K562 (cell line): Measurements from ENCODE around the gene NEMF. TPM values are rescaled to one million over a fixed set of nuclear protein-coding genes. Genes with fewer than 3 reads are reported as not detected.

Experiments
- ATF4 ChIP-seq: fragments of 450-650 bp; formaldehyde crosslinking; IDR thresholded peaks from 2 replicates; pipeline ENCODE4 v1.4.0; 2022; ENCODE audit warnings: mild to moderate bottlenecking, moderate library complexity
- CHD1 ChIP-seq: fragments of 200-600 bp; sonication (generic); IDR thresholded peaks from one replicate; pipeline ENCODE4 v1.6.1; 2012; ENCODE audit warnings: mild to moderate bottlenecking, moderate library complexity, low read length, inconsistent platforms
- DPF2 ChIP-seq: fragments of 450-650 bp; IDR thresholded peaks from 2 replicates; pipeline ENCODE4 v1.6.1; 2016
- E2F8 ChIP-seq: fragments of 450-650 bp; IDR thresholded peaks from 2 replicates; pipeline ENCODE4 v1.7.1; 2018; ENCODE audit warnings: mild to moderate bottlenecking, low read depth; ENCODE audit not compliant: partially characterized antibody
- FOXJ3 ChIP-seq: sonication (generic); formaldehyde crosslinking; IDR thresholded peaks from 2 replicates; pipeline ENCODE4 v1.4.0; 2020; ENCODE audit warnings: mild to moderate bottlenecking, missing genetic modification reagents
- HDAC1 ChIP-seq, 2 experiments: fragments of 450-650 bp; IDR thresholded peaks; 2 replicates each; pipeline ENCODE4 v1.6.1; 2016 to 2017; ENCODE audit warnings: inconsistent platforms in 1 of 2, mild to moderate bottlenecking in 1 of 2, moderate library complexity in 1 of 2
- HNRNPLL ChIP-seq: fragments of 200-400 bp; formaldehyde crosslinking; IDR thresholded peaks from 2 replicates; pipeline ENCODE4 v1.6.1; 2017; ENCODE audit warnings: low read length, low read depth, mild to moderate bottlenecking; ENCODE audit not compliant: poor library complexity, severe bottlenecking
- NUFIP1 ChIP-seq: fragments of 450-650 bp; IDR thresholded peaks from 2 replicates; pipeline ENCODE4 v1.6.1; 2018; ENCODE audit not compliant: partially characterized antibody
- RUNX1 ChIP-seq: sonication (generic); IDR thresholded peaks from 2 replicates; pipeline ENCODE4 v1.6.1; 2016; ENCODE audit warnings: antibody characterized with exemption, low read depth
- SOX6 ChIP-seq: fragments of 450-650 bp; IDR thresholded peaks from 2 replicates; pipeline ENCODE4 v1.6.1; 2014; ENCODE audit warnings: mild to moderate bottlenecking
- XRCC4 ChIP-seq: IDR thresholded peaks from one replicate; pipeline ENCODE4 v1.6.1; 2011; ENCODE audit not compliant: insufficient read depth, insufficient read length; ENCODE audit errors: extremely low read depth
- ZNF639 ChIP-seq, 2 experiments: fragments of 200-800 bp in 1 of 2; sonication (Bioruptor generic) in 1 of 2; sonication (generic) in 1 of 2; formaldehyde crosslinking in 1 of 2; IDR thresholded peaks in 1 of 2; conservative IDR thresholded peaks in 1 of 2; 2 replicates each; pipeline versions ENCODE4 v1.5.0 to v1.6.1; 2016 to 2020; ENCODE audit warnings: missing compliant biosample characterization in 1 of 2, missing genetic modification characterization in 1 of 2, missing genetic modification reagents in 1 of 2
- ZSCAN29 ChIP-seq: fragments of 450-650 bp; IDR thresholded peaks from 2 replicates; pipeline ENCODE4 v1.6.1; 2017
- polyA plus RNA-seq, 8 experiments: library from polyadenylated mRNA; depleted of rRNA in 4 of 8; stranded (reverse) in 5 of 8; unstranded in 3 of 8; fragments of >200 nt; fragmentation: Nextera tagmentation in 2 of 8; fragmentation: Illumina TruSeq in 1 of 8; extraction: Ambion mirVana in 2 of 8; extraction: Trizol in 1 of 8; gene quantifications; 2 replicates each; pipeline versions ENCODE4 v1.2.1 to v1.2.3, GENCODE V29; 2011 to 2014; ENCODE audit warnings: inconsistent platforms in 1 of 8, missing spikeins in 1 of 8
- total RNA-seq, 7 experiments: library from RNA; depleted of rRNA in 6 of 7; stranded (reverse); fragments of >200 nt in 6 of 7; fragmentation: Illumina TruSeq in 2 of 7; extraction: Trizol in 2 of 7; gene quantifications; 2 replicates each; pipeline versions ENCODE4 v1.2.1 to v1.2.3, GENCODE V29; 2011 to 2021; ENCODE audit warnings: low replicate concordance in 1 of 7
- TF ChIP-seq, protein P1 (sequence below): sonication (generic); formaldehyde crosslinking; IDR thresholded peaks from 2 replicates; pipeline ENCODE4 v1.9.0; 2022; ENCODE audit warnings: mild to moderate bottlenecking, missing genetic modification reagents

Gene NEMF
- total and polyA plus RNA-seq, 9 of the 15 experiments (the other 6 are each of a cell fraction or from before 2014, with no cell fraction given), result 38.8 to 94.4 (median 61.0) TPM

GRCh38 chr14:49892636-49893308 is 40.2 kb upstream of the NEMF start, which contains the start of gene ARF6 (continued):
- TF ChIP-seq HDAC1 (IDR thresholded peaks at IDR 0.05), result no peak
- TF ChIP-seq DPF2, result no peak
- peak; percentile 77 for TF ChIP-seq HNRNPLL
- TF ChIP-seq RUNX1, result no peak
- no peak for TF ChIP-seq ATF4 (CRISPR knock-in tag)
- TF ChIP-seq, protein P1, sequence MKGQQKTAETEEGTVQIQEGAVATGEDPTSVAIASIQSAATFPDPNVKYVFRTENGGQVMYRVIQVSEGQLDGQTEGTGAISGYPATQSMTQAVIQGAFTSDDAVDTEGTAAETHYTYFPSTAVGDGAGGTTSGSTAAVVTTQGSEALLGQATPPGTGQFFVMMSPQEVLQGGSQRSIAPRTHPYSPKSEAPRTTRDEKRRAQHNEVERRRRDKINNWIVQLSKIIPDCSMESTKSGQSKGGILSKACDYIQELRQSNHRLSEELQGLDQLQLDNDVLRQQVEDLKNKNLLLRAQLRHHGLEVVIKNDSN (CRISPR knock-in tag), result 0 out of 2 replicates have a peak, but pooled peaks have one; percentile 52
- TF ChIP-seq SOX6, result no peak
- TF ChIP-seq ZSCAN29, result no peak
- no peak for TF ChIP-seq CHD1
- TF ChIP-seq FOXJ3 (CRISPR knock-in tag), result no peak
- TF ChIP-seq NUFIP1, result no peak
- no peak for TF ChIP-seq XRCC4
- peak in 1 of 2 experiments; percentile 63; a peak in 2 of 4 replicates for TF ChIP-seq ZNF639 (CRISPR knock-in tag; conservative IDR thresholded peaks at IDR 0.05 in 1 of 2, IDR thresholded peaks at IDR 0.05 in 1 of 2)
- no peak for TF ChIP-seq E2F8
